Measurements from ENCODE around the gene SFRP2. TPM values are rescaled to one million over a fixed set of nuclear protein-coding genes. Genes with fewer than 3 reads are reported as not detected.

Gene SFRP2
- total and polyA plus RNA-seq, 2 donors from 2014 or later: 4.1 TPM; not detected in 1

DNA sequence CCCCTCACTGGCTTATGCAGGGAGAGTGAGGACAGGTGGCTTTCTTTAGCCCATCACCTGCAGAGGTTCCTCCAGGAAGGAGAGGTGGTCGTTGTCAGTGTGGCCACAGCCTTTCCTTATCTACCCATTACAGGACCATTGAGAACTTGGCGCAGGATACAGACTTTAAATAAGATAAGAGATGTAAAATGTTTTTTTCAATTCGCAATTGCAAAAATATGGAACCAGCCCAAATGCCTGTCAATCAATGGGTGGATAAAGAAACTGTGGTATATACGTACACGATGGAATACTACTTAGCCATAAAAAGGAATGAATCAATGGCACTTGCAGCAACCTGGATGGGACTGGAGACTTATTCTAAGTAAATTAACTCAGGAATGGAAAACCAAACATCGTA is 22.1 kb downstream of the SFRP2 start:
- Histone ChIP-seq H3K27ac (ENCODE audit: low read depth in 2 of 2, low read length in 2 of 2) (no peak overlapping the region), H3K4me3 (ENCODE audit: low read length in 3 of 3) (no peak overlapping the region), H3K36me3 (ENCODE audit: control insufficient read depth in 2 of 3, insufficient read depth in 3 of 3, low read length in 3 of 3) (no peaks in the 10 kb centered on the region), H3K27me3 (ENCODE audit: control insufficient read depth, insufficient read depth, low read length) (no peaks in the 10 kb centered on the region), H3K9ac (ENCODE audit: low read length in 3 of 3) (no peak overlapping the region), H3K9me3 (ENCODE audit: control insufficient read depth in 2 of 3, insufficient read depth in 1 of 3, low read length in 3 of 3) (no peaks in the 10 kb centered on the region), H3K4me1 (ENCODE audit: control insufficient read depth in 2 of 3, insufficient read depth in 2 of 3, low read depth in 1 of 3, low read length in 3 of 3) (no peaks in the 10 kb centered on the region)
- DNase-seq (no peak), FAIRE-seq (no peak)
- no peak for TF ChIP-seq CTCF (IDR thresholded peaks at IDR 0.05; ENCODE audit: borderline replicate concordance, extremely low read depth, insufficient read depth)
- intact Hi-C loops (cut with DNase I): no loop called here

- TF ChIP-seq CTCF (IDR thresholded peaks at IDR 0.05; ENCODE audit: borderline replicate concordance, extremely low read depth, insufficient read depth): no peak
- H3K4me1 ChIP-seq (ENCODE audit: control insufficient read depth in 2 of 3, insufficient read depth in 2 of 3, low read depth in 1 of 3, low read length in 3 of 3): no peaks in the 10 kb centered on the region
- no peak overlapping the region for H3K9ac ChIP-seq (ENCODE audit: low read length in 3 of 3)
- H3K36me3 ChIP-seq (ENCODE audit: control insufficient read depth in 2 of 3, insufficient read depth in 3 of 3, low read length in 3 of 3): no peaks in the 10 kb centered on the region
- no peaks in the 10 kb centered on the region for H3K9me3 ChIP-seq (ENCODE audit: control insufficient read depth in 2 of 3, insufficient read depth in 1 of 3, low read length in 3 of 3)
- no peak for DNase-seq
- H3K27ac ChIP-seq (ENCODE audit: low read depth in 2 of 2, low read length in 2 of 2): no peak overlapping the region
- H3K4me3 ChIP-seq (ENCODE audit: low read length in 3 of 3): no peak overlapping the region
- intact Hi-C loops (cut with DNase I): no loop called here
- H3K27me3 ChIP-seq (ENCODE audit: control insufficient read depth, insufficient read depth, low read length): no peaks in the 10 kb centered on the region
- no peak for FAIRE-seq
Measured at GRCh38 chr4:153765894-153766293, 23.0 kb downstream of the SFRP2 start.

- peak in 3 of 5 donors; percentile 36 to 81 (median 78) for DNase-seq
Measured at GRCh38 chr4:153764601-153765368, 24.1 kb downstream of the SFRP2 start.

More at GRCh38 chr4:153764601-153765368, 24.1 kb downstream of the SFRP2 start:
- H3K4me1 ChIP-seq (ENCODE audit: control insufficient read depth in 2 of 3, insufficient read depth in 2 of 3, low read depth in 1 of 3, low read length in 3 of 3): no peaks in the 10 kb centered on the region
- no peak for TF ChIP-seq CTCF (IDR thresholded peaks at IDR 0.05; ENCODE audit: borderline replicate concordance, extremely low read depth, insufficient read depth)
- no peaks in the 10 kb centered on the region for H3K27me3 ChIP-seq (ENCODE audit: control insufficient read depth, insufficient read depth, low read length)
- no peak overlapping the region for H3K9ac ChIP-seq (ENCODE audit: low read length in 3 of 3)
- intact Hi-C loops (cut with DNase I): no loop called here
- no peaks in the 10 kb centered on the region for H3K9me3 ChIP-seq (ENCODE audit: control insufficient read depth in 2 of 3, insufficient read depth in 1 of 3, low read length in 3 of 3)
- H3K27ac ChIP-seq (ENCODE audit: low read depth in 2 of 2, low read length in 2 of 2): no peak overlapping the region
- no peak for FAIRE-seq
- H3K4me3 ChIP-seq (ENCODE audit: low read length in 3 of 3): no peak overlapping the region
- no peaks in the 10 kb centered on the region for H3K36me3 ChIP-seq (ENCODE audit: control insufficient read depth in 2 of 3, insufficient read depth in 3 of 3, low read length in 3 of 3)

Data from kidney (tissue), 14 donors.